GM21529 (cell line): ENCODE results near the gene NUTM2E.
"Not testable (repeated sequence)": the region's sequence is repeated elsewhere in the genome, so short reads cannot be mapped to it uniquely, and the experiment has no call there.

Experiments
- ATAC-seq: cut with Tn5 transposase; IDR thresholded peaks from one replicate; pipeline ENCODE4 v1.9.1; 2021; ENCODE audit not compliant: unreplicated experiment

NUTM2E gene

GRCh38 chr10:79862803-79863202, 36.3 kb downstream of the NUTM2E start:
- ATAC-seq = not testable (repeated sequence)

- ATAC-seq = not testable (repeated sequence)
Observed at GRCh38 chr10:79866903-79867551, 40.5 kb downstream of the NUTM2E start.

DNA sequence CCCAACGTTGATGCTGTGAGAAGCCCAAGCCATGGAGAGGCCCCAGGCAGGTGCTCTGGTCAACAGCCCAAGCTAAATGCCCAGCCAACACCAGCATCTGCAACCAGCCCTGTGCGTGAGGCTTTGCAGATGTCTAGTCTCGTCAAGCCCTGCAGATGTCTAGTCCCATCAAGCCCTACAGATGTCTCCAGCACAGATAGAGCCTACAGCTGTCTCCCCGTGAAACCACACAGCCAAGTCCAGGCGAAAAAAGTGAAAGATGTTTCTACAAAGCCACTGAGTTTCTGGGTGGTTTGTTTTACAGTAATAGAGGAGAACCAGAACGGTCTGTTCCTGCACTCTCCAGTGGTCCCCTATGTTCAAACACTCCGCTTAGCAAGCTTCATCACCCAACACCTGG, 41.5 kb downstream of the NUTM2E start:
- not testable (repeated sequence) for ATAC-seq

- ATAC-seq = not testable (repeated sequence)
Observed at GRCh38 chr10:79869439-79870097, 43.0 kb downstream of the NUTM2E start.

DNA sequence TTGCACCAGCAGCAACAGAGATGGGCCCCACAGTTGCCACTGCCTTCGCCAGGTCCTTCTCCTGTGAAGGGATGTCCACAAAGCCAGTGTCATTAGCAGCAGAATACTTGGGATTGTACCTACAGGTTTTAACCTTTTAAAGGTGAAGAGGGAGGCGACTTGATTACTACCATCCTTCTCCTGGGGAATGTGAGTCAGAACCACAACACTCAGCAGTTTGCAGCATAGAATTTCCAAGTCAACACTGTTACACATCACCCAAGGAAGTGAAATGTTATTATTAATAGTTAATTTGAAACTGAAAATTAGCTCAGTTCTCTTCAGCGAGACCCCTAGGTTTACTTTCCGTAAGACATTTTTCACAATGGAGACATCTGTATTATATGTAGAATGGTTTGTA, 45.2 kb downstream of the NUTM2E start:
- ATAC-seq = not testable (repeated sequence)
